GM13976 (cell line): ENCODE measurements around the gene NOTCH3.

Experiments
- DNase-seq: peaks from one replicate; pipeline ENCODE4 v3.0.0; 2012; ENCODE audit warnings: low spot score
- in situ Hi-C: fragments of 300-500 bp; cut with MboI; formaldehyde crosslinking; loops from one replicate; pipeline ENCODE4 v1.12.0; 2022; ENCODE audit warnings: low sequenced_read_pairs, mixed read lengths, inconsistent platforms; ENCODE audit not compliant: unreplicated experiment
- TF ChIP-seq, protein P1 (sequence below): IDR thresholded peaks from 2 replicates; pipeline ENCODE4 v1.5.1; 2012; ENCODE audit warnings: borderline replicate concordance, mild to moderate bottlenecking; ENCODE audit not compliant: insufficient read depth; ENCODE audit errors: extremely low read depth, missing control alignments, control extremely low read depth

NOTCH3 gene

DNA sequence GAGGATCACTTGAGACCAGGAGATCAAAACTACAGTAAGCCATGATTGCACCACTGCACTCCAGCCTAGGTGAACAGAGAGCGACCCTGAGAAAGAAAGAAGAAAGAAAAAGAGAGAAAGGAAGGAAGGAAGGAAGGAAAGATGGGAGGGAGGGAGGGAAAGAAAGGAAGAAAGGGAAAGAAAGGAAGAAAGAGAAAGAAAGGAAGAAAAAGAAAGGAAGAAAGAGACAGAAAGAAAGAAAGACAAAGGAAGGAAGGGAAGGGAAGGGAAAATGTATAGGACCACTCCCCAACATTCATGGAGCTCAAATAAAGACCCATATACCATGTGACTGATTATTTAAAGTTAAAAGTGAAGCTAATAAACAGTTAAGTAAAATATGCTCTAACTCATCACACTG lies 53.7 kb downstream of the NOTCH3 start:
- DNase-seq, result no peak
- TF ChIP-seq, protein P1, sequence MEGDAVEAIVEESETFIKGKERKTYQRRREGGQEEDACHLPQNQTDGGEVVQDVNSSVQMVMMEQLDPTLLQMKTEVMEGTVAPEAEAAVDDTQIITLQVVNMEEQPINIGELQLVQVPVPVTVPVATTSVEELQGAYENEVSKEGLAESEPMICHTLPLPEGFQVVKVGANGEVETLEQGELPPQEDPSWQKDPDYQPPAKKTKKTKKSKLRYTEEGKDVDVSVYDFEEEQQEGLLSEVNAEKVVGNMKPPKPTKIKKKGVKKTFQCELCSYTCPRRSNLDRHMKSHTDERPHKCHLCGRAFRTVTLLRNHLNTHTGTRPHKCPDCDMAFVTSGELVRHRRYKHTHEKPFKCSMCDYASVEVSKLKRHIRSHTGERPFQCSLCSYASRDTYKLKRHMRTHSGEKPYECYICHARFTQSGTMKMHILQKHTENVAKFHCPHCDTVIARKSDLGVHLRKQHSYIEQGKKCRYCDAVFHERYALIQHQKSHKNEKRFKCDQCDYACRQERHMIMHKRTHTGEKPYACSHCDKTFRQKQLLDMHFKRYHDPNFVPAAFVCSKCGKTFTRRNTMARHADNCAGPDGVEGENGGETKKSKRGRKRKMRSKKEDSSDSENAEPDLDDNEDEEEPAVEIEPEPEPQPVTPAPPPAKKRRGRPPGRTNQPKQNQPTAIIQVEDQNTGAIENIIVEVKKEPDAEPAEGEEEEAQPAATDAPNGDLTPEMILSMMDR, result no peak
- in situ Hi-C loops, result no loop called here

DNA sequence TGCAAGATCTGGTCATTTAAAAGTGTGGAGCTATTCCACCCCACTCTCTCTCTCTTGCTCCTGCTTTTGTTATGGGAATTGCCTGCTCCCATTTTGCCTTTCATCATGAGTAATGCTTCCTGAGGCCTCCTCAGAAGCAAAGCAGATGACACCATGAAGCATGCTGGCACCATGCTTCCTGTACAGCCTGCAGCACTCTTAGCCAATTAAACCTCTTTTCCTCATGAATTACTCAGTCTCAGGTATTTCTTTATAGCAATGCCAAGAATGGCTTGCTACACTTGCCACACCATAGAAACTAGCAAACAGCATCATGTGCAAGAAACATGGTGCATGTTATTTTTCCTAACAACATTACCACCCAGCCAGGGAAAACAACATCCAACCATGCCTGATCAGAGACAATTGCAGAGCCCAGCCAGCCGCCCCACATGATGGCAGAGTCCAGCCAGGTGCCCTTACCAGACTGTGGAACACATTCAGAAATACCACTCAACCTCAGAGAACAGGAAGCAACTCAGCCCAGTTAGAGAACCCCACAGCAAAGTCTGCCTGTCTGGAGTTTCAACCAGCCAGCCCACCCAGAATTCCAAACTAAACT lies 56.6 kb downstream of the NOTCH3 start:
- in situ Hi-C loops, result no loop called here
- TF ChIP-seq, protein P1, result no peak
- DNase-seq, result no peak

DNA sequence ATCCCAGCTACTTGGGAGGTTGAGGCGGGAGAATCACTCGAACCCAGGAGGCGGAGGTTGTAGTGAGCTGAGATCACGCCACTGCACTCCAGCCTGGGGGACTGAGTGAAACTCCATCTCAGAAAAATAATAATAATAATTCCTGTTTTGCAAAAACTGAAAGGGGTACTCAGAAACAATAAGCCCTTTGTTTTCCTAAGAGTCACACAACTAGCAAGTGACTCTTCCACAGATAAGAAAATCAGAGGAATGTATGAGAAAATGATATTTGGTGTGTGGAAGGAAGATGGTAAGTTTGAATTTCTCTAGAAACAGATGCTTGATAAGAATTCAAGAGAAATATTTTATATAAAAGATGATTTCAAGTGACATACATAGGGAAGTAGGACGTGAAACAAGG lies 58.5 kb downstream of the NOTCH3 start:
- in situ Hi-C loops, result no loop called here
- TF ChIP-seq, protein P1, result no peak
- no peak for DNase-seq

DNA sequence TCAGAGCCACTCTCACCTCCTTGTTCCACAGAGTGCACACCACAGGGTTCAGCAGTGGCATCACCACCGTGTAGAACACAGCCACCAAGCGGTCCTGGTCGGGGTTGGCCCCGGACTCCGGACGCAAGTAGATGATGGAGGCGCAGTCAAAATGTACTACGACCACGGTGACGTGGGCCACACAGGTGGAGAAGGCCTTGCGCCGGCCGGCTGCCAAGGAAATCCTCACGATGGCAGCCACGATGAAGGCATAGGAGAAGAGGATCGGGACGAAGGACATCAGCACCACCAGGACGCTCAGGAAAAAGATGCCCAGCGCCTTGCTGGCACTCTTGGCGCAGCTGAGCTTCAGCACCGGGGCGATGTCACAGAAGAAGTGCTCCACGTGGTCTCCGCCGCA lies 59.7 kb downstream of the NOTCH3 start:
- DNase-seq, result no peak
- TF ChIP-seq, protein P1, result no peak
- in situ Hi-C loops, result no loop called here

DNA sequence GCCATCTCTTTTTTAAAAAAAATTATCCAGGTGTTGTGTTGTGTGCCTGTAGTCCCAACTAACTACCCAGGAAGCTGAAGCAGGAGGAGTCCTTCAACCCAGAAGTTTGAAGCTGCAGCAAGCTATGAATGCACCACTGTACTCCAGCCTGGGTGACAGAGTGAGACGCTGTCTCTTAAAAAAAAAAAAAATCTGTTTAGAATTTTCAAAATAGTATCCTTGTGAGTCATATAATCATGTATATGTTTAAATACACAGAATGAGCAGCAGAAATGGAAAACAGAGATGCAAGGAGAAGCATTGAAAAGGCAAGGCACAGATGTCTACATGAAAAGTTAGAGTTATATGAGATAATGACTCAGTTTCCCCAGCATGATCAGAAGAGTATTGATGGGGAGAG lies 62.4 kb downstream of the NOTCH3 start:
- in situ Hi-C loops, result no loop called here
- TF ChIP-seq, protein P1, result no peak
- DNase-seq, result no peak

DNA sequence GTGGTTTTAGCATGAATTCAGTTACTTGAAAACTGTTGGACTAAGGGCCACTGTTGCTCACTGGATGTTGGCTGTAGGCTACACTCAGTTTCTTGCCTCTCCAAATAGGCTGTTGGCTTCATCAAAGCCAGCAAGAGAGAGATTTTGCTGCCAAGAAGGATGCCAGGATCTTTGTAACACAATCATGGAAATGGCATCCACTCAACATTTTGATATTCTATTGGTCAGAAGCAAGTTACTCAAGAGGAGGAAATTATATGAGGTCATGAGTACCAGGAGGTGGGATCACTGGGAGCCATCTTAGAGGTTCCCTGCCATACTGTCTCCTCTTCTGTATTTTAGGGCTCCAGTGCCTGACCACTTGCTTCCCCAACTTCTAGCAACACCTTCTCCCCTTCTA lies 63.0 kb downstream of the NOTCH3 start:
- in situ Hi-C loops, result no loop called here
- no peak for DNase-seq
- TF ChIP-seq, protein P1, result no peak
